NOMO-1 treated with DMSO at 0.1 percent for 48 hours (cell line): Measurements from ENCODE around the gene ZNF503.

ENCODE experiments used
- DNase-seq: peaks from one replicate; lab custom pipeline; 2025; ENCODE audit not compliant: unreplicated experiment; lab: John Stamatoyannopoulos, UW

ZNF503 gene

DNA sequence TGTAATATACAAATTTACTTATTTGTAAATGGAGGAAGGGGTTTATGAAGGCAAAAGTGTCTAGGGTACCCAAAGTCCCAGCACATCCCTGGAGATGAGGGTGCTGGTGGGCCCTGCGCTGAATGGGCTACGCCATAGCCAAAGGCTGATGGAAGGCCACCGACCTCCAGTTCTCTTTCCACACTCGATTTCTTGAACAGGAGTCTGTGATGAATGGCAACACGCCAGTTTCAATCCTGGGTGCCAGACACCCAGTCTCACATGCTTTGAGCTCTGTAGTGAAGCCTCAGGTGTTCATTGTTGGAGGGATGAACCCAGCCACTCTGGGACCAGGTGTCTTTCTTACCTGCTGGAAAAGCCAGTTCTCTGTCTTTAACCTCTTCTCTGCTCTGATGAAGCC, 30.6 kb upstream of the ZNF503 start:
- DNase-seq = peak; percentile 8

DNA sequence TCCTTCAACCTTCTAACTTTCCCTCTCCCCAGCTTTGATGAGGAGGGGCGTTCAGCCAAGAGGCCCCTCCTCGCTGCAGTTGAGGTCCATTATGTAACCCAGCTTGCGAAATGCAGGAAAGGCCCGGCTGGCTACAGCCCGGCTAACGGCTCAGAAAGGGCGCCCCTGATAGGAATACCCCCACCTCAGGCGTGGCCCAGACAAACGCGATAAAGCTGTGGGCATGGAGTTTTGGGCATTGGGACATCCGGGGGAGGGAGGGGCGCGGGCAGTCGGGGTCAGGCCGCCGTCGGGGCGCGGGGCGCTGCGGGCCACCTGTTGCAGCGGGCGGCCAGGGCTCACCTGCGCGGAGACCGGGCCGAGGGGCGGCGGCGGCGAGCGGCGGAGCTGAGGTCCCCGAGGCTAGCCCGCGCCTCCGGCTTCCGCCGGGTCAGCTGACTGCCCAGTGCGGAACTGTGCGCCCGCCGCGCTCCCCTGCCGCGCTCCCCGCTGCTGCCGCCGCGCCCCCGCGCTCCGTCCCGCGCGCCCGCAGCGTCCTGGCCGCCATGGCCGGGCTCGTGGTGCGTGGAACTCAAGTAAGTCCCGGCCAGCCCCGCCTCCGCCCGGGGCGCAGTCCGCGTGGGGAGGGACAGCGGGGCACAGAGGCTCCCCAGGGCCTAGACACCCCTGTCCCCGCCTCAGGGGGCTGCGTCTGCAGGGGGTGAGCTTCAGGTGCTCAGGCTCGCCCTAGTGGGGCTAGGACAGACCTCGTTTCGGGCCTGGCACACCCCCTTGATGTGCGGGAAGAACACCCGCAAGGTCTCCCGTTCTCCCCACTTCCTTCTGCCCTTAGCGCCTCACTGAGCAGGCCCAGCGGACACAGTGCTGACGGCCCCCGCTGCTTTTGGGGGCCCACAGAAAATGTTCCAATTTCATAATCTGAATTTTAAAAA, 29.9 kb upstream of the ZNF503 start, which contains the start of gene LRMDA:
LRMDA (plus strand) TSS at position 445 of the 932 bp plus-strand sequence.
- peak; percentile 86 for DNase-seq

DNA sequence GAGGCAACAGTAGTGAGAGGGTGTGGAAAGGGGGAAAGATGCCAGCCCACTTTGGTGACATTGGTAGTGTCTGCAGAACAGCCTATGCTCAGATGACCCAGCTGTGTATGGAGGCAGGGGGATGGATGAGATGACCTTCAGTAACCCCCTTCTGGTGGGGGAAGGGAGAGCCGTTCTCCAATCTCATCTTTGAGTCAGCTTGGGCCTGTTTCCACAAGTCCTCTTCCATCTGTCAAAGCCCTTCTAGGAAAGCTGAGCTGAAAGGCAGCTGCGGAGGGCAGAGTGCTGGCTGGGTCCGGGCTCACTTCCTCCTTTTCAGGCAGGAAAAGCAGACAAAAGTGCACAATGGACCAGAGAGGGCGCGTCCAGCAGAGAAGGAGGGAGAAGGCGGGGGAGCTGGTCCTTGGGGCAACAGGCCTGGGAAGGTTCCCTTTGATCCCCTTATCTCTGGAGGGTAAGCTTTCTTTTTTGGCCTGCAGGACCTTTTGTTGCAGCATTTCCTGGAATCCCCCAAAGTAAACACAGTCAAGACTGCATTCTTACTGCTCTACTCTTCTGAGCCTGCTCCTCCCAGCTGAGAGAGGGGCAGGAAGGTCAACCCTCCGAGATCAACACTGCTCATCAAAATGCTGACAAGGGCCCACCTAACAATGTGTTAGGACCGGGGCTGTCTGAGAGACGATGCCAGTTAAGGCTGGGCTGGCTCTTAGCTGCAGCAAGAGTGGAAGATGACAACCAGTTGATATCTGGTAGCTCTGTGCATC, 28.6 kb upstream of the ZNF503 start:
- DNase-seq = peak; percentile 85

DNA sequence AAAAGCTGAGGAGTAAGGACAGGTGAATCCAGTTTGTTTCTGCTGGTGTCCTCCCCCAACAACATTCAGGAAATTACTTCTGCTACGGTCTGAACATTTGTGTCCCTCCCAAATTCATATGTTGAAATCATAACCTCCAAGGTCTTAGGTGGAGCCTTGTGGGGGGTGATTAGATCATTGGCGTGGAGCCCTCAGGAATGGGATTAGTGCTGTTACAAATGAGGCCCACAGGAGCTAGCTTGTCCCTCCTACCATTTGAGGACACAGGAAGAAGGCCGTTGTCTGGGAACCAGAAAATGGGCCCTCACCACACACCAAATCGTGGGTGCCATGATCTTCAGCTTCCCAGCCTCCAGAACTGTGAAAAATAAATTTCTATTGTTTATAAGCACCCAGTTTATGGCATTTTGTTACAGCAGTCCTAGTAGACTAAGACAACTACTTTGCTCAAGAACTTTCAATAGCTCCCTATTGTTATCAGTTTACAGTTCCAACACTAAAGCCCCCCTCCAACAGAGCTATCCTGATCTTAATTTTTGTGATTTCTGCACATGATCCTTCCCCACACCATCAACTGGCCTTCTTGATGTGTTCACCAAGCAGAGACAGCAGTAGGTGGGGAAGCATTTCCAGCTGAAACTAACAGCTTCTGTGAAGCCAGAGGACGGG, 27.7 kb upstream of the ZNF503 start:
- peak; percentile 16 for DNase-seq

DNA sequence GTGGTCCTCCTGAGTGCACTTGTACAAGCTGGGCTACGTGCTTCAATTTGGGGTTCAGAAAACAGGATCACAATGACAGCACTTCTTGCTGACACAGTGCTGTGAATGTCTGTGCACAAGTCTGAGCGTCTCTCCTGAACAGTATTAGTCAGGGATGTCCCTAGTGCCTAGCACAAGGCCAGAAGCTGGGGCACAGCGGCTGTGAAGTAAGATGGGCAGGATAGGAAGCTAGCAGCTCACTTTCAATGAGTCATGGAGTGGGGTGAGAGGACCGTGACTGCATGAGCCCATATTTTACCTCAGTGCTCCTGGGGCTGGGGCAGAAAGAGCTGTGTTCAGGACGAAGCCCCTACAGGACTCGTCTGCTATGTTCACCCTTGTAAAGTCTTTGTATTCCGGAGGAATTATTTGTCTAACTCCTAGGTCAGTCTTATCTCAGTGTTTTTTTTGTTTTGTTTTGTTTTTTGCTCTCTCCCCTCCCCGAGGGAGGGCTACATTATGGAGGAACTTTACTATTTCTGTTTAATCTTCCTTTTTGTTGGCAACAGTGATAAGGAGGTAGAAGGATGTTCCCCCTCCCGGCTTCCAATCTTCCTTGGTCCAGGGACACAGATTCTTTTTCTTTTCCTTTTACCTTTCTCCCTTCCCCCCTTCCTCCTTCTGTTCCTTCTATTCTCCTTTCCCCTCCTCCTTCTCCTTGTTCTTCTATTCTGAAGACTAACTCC, 27.0 kb upstream of the ZNF503 start:
- DNase-seq = peak; percentile 73

DNA sequence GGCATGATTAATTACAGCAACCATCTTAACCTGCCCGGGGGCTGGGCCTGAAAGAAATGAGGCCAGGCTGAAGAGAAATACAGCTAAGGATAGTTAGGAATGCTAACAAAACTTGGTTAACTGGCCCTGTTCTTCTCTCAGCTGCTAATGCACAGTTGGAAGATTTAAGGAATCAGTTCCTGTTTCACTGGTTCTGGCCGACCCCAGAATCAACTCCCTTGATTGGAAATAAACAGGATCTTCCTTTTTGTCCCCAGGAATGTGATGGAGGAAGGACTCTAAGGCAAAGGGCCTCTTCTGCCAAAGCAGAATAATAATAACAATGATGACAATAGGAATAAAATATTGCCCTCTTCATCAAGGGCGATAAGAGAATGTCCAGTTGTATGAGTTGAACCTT, 26.4 kb upstream of the ZNF503 start:
- DNase-seq = no peak

DNA sequence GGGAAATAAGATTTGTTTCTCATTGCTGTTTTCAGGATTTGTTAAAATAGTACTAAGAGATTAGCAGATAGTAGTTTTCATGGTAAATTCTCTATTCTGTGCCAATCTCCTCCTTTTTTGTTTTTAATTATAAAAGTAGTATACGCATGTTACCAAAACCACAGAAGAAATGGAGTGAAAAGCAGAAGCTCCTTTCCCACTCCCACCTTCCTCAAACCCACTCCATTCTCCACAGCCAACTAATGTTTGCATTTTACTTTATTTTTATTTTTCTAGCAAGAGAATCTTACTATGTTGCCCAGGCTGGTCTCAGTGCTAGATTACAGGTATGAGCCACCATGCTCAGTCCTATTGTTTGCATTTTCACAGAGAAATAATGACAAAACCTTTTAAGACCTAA, 25.3 kb upstream of the ZNF503 start:
- no peak for DNase-seq

DNA sequence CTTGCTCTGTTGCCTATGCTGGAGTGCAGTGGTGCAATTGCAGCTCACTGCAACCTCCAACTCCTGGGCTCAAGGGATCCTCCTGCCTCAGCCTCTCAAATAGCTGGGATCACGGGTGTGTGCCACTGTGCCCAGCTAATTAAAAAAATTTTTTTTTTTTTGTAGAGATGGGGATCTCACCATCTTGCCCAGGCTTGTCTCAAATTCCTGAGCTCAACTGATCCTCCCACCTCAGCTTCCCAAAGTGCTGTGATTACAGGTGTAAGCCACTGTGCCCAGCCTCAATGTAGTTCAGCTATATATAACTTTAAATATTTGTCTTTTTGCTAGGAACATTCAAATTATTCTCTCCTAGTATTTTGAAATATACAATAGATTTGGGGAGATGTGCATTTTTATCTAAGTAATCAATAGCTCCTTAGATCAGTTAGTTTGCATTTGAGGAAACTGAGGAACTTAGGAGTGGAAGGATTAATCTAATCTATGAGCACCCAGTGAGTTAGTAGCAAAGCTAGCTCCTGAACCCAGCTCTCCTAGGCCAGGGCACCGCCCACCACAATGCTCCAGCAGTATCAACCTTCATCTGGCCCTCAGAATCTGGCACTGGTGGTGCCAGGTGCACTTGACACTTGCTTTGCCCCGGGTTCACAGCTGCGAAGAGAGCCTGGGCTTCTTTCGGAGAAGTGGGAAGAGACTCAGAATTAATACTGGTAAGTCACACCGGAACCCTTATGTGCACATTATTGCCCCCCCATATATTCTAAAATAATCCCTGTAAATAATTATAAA, 23.9 kb upstream of the ZNF503 start:
- DNase-seq = no peak

DNA sequence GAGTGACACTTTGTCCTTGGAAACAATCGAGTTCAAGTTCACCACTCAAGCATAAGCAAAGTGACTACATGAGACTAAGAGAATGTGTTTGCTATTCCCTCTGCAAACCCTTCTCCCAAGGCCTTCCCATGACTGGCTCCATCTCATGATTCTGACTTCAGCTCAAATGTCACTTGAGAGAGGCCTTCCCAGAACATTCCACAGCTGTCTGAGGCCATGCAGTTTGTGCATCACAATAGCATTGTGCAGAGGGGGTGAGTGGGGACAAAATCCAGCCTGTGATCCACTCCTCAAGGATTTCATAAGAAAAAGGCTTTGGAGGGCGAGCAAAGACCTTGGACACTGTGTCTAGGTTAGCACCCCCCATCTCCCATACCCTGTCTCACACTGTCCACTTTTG, 23.0 kb upstream of the ZNF503 start:
- no peak for DNase-seq

DNA sequence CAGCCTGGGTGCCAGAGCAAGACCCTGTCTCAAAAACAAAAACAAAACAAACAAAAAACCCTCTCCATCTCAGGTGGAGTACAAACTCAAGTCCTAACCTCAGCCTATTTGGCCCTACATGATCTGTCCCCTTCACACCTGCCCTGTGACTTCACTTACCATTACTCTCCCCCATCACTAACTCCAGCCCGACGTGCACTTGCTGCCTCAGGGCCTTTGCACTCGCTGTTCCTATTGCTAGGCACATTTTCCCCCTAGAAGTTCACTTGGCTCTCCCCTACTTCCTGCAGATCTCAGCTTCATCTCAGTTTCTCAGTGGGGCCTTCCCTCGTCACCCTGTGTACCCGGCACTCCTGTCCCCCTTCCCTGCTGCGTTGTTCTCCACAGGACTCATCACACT, 21.3 kb upstream of the ZNF503 start:
- no peak for DNase-seq

DNA sequence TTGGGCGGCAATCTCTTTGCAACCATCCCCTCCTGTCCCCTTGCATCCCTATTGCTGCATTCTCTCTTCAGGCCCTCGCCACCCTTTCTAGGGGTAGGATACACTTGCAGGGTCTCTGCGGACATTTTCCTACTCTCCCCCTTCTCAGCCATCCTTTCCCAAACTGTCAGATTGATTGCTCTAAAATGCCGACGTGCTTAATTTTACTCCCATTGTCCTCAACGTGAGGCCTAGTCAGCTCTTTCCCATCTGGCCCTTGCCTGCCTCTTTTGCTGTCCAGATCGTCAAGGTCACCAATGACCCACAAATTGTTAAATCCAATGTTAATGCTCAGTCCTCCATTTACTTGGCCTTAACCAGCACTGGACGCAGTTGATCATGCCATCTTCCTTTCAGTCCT, 17.1 kb upstream of the ZNF503 start:
- no peak for DNase-seq

DNA sequence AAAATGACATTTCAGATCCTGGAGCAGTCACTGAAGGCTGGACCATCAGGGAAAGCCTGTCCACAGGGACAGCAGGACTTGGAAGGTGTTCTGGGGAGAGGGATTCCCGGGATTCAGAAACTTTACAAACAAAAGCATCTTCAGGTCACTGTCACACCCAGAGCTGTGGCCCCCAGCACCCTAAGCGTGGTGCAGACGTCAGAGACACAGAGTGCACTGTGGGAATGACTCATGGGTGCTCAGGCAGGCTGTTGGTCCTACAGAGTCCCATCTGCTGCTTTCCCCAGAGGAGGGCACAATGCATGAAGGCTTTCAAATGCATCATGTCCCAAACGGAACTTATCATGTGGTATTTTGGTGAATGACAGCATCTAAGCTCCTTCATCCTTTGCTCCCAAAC, 16.7 kb upstream of the ZNF503 start:
- no peak for DNase-seq

DNA sequence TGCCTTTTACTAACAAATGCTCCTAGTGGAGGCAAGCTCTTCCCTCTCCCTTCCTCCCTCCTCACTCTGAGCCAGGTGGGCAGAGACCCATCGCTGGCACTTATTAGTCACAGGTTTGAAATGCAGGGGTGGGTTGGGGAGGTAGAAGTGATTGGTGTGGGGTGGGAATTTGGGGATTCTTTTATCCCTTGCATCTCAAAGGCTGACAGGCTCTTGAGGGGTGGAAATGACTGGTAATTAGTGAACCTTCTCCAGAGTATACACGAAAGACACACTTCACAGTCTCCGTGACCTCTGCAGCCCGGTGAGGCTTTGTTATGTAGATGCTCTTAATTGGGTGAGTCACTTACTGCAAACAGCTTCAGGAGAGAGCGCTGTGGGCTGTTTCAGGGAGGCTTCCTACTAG, 16.0 kb upstream of the ZNF503 start:
- DNase-seq = no peak

DNA sequence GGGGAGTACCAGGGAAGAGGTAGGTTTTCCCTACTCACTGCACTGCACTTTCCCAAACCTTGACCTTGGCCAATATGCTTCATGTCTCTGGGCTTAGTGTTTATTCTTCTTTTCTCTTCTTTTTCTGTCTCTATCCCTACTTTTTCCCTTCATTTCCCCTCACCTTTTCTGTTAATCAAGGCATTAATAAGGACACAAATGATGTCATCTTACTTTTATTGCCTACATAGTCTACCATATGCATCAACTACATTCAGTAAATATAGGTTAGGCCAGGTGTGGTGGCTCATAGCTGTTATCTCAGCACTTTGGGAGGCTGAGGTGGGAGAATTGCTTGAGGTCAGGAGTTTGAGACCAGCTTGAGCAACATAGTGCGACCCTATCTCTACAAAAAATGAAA, 13.0 kb upstream of the ZNF503 start:
- no peak for DNase-seq

DNA sequence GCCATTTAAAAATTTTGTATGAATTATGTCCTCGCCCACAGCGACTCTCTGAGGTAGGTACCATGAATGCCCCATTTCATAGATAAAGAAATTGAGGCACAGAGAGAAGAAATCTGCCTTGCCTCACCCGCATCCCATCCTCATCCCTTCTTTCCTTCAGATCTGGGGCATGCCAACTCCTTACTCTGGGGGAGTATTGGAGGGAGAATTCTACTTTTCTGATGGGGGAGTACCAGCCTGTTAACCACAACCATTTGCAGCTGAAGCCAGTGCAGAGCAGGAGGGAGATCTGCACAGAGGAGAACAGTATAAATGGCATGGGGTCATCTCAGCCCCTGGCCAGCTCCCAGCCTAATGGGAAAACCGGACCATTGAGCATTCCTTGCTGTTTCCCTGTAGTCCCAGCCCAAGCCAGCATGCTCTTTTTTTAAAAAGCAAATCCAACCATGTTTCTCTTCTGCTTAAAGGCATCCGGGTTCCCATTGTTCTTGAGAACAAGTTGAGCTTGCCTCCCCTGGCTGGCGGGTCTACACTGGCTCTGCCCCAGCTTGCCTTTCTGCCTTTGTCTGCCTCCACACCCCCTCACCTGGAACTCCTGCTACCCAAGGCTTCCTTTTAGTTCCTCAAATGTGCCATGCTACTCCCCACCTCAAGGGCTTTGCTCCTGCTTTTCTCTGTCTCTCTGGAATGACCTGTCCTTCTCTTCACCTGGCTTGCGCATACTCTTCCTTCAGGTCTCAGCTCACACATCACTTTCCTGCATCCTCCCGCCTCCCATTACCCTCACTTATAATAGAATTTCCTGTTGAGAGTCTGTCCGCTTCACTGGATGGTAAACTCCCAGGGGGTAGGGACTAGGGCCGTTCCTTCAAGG, 8.8 kb upstream of the ZNF503 start:
- no peak for DNase-seq

DNA sequence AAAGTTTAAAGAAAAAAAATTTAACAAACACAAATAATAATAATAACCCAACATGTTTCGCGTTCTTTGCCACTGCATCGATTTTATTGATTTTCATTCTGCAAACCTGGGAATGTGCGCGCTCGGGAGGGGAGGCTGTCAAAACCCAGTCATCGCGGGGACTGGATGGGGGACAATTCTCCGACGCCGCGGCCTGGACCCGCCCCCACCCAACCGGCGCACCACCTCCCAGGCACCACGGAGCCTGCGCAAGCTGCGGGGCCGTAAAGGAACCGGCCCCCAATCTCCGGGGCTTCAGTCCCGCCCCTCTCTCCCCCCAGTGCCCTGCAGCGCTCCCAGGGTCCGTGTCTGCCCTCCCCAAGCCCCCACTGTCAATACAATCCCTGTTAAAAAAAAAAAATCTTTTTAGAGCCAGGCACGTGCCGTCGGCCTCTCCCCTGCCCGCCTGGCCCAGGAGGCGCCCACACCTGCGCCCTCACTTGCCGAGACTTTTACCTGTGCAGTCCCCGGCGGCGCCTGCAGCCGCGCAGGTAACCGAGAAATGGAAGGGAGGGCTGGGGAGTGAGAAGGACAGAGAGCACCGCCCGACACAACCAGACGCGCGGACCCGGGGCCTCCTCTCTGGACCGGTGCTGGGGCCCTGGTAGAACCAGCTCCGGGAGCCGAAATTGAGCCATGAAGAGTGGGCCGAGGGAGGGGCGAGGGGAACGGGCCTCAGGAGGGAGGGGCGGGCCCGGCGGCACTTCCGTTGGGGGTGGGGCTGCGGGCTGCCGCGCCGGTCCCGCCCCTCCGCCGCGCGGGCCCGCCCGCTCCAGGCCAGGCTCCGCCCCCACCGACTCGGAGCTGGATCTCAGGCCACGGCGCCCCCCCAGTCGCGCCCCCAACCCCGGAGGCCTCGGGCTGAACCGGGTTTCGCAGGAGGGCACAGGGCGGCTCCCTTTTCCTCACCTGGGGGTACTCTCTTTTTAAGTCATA, 7.6 kb upstream of the ZNF503 start:
- peak; percentile 71 for DNase-seq

DNA sequence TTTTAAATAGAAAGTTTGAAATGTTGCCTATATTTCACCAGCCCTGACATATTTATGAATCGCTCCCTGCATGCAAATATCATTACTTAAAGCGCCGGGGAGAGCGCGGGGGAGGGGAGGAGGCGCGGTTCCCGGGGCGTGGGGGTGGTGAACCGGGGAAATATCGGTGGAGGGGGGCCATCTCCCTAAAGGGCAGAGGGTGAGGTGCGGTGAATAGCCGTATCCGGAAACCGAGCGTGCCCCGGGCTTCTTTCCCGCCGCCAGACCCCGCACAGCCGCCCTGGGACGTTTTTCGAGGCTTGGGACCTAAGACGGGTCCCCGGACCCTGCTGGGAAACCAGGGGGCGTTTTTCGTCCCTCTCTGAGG, 6.9 kb upstream of the ZNF503 start:
- DNase-seq = peak; percentile 59
